ENCODE data around the gene DLGAP4. TPM values are rescaled to one million over a fixed set of nuclear protein-coding genes. Genes with fewer than 3 reads are reported as not detected.

The DLGAP4 gene
- total and polyA plus RNA-seq, 10 of the 15 experiments (the other 5 are each of a cell fraction or from before 2014, with no cell fraction given), result 0.42 to 43.3 (median 19.0) TPM

GRCh38 chr20:36496707-36497669 is 190.8 kb downstream of the DLGAP4 start:
- no peak overlapping the region for H3K9ac ChIP-seq (ENCODE audit: control insufficient read depth, insufficient read depth, low read length)
- H3K4me3 ChIP-seq, result no peak overlapping the region
- RAD21 ChIA-PET (ENCODE audit: unreplicated experiment), result no interaction called here
- no peak for DNase-seq (ENCODE audit: low read depth, low spot score)
- SMC1A ChIA-PET (ENCODE audit: uncharacterized antibody, unreplicated experiment), result no interaction called here
- no peak overlapping the region for H3K4me2 ChIP-seq (ENCODE audit: control insufficient read depth, insufficient read depth)
- no peaks in the 10 kb centered on the region for H3K9me3 ChIP-seq (replicated peaks; ENCODE audit: control insufficient read depth, insufficient read depth, low read length)
- H3K4me1 ChIP-seq (ENCODE audit: control insufficient read depth, insufficient read depth, low read length), result peaks cover 8% of the 10 kb centered on the region
- TF ChIP-seq RBBP5 (conservative IDR thresholded peaks at IDR 0.05) (no peak), ZNF207 (IDR thresholded peaks at IDR 0.05; ENCODE audit: borderline replicate concordance) (no peak), MYB (IDR thresholded peaks at IDR 0.05; ENCODE audit: borderline replicate concordance, low read depth, low read length) (no peak), MTA2 (IDR thresholded peaks at IDR 0.05; ENCODE audit: low read depth) (no peak), GABPA (IDR thresholded peaks at IDR 0.05; ENCODE audit: low read depth) (no peak), ATF2 (IDR thresholded peaks at IDR 0.05; ENCODE audit: low read length) (no peak)
- POLR2A ChIA-PET, result interaction anchor here (0.6 kb wide), 1 partner anchor 257 kb away, joined by 3 read pairs; no protein-coding TSS in a partner anchor
- no peak for FAIRE-seq
- H3K27me3 ChIP-seq (replicated peaks in 1 of 2; ENCODE audit: control insufficient read depth in 2 of 2, insufficient read depth in 2 of 2, low read length in 1 of 2), result no peaks in the 10 kb centered on the region
- no peak overlapping the region for H3K27ac ChIP-seq (ENCODE audit: control insufficient read depth, insufficient read depth)
- in situ Hi-C loops (cut with MboI) (no loop called here), intact Hi-C loops (cut with micrococcal nuclease; ENCODE audit: unreplicated experiment) (no loop called here)
- H3K36me3 ChIP-seq (ENCODE audit: control insufficient read depth in 2 of 2, insufficient read depth in 2 of 2, low read length in 1 of 2), result peaks cover 11 to 25% of the 10 kb centered on the region in 2 experiments; a peak in 3 of 4 replicates
- CTCF ChIA-PET, result no interaction called here
- H2AFZ ChIP-seq (ENCODE audit: control insufficient read depth, low read depth, low read length), result no peak overlapping the region
- BruUV-seq (replicated peaks), result no TSS peak
- peaks cover 3% of the 10 kb centered on the region; the same call in 1 of the 2 replicates for H3K79me2 ChIP-seq (ENCODE audit: control insufficient read depth, insufficient read depth, low read length)
- ATAC-seq, result no peak
- 93% methylated on average over 33 of the region's 33 CpGs for WGBS (ENCODE audit: insufficient coverage, insufficient replicate concordance, low lambda C conversion rate, missing lambda C conversion rate)
- H4K20me1 ChIP-seq (ENCODE audit: control insufficient read depth, insufficient read depth), result no peaks in the 10 kb centered on the region; the same call in 1 of the 2 replicates

Data from GM12878 (cell line).